ENCODE measurements around the gene KRT33B. TPM values are rescaled to one million over a fixed set of nuclear protein-coding genes. Genes with fewer than 3 reads are reported as not detected.

The KRT33B gene
- total RNA-seq (not detected), polyA plus RNA-seq (not detected)
- long read RNA-seq, donor 1 = 0 reads
- long read RNA-seq, donor 2 = 0 reads
- long read RNA-seq, donor 3 = 0 reads
- long read RNA-seq, donor 4 = 0 reads
- long read RNA-seq, donor 5 = 0 reads

GRCh38 chr17:41369713-41370112 is at the start of gene KRT33B:
Gene KRT33B (minus strand): TSS chr17:41369813. CDS start chr17:41369750, 63 bp downstream.
- WGBS, 2 donors = 100% methylated on average over 1 of the region's 1 CpG
- DNase-seq (no peak), ATAC-seq (ENCODE audit: insufficient read depth, low FRiP score) (no peak)
- H3K36me3 ChIP-seq (ENCODE audit: control insufficient read depth in 4 of 4, insufficient read depth in 4 of 4, low read length in 4 of 4) = no peaks in the 10 kb centered on the region
- no peak within 1 kb of the TSS for H3K4me3 ChIP-seq
- H3K27ac ChIP-seq (ENCODE audit: low read depth in 1 of 2, low read length in 1 of 2) = no peak within 1 kb of the TSS
- H3K27me3 ChIP-seq (ENCODE audit: control insufficient read depth in 3 of 3, insufficient read depth in 3 of 3, low read length in 2 of 3) = no peaks in the 10 kb centered on the region
- H3K9ac ChIP-seq (ENCODE audit: insufficient read depth in 1 of 2, low read length in 2 of 2) = no peak within 1 kb of the TSS
- no peaks in the 10 kb centered on the region for H3K4me1 ChIP-seq (ENCODE audit: control insufficient read depth in 5 of 5, insufficient read depth in 5 of 5, low read length in 5 of 5)
- no peak for TF ChIP-seq CTCF (IDR thresholded peaks at IDR 0.05; ENCODE audit: control extremely low read depth, extremely low read depth)
- no peaks in the 10 kb centered on the region for H3K9me3 ChIP-seq (ENCODE audit: control insufficient read depth in 4 of 4, insufficient read depth in 3 of 4, low read length in 3 of 4)

GRCh38 chr17:41418116-41418860 is 48.7 kb upstream of the KRT33B start:
- H3K4me3 ChIP-seq = no peak overlapping the region

GRCh38 chr17:41417576-41418015 is 48.0 kb upstream of the KRT33B start:
- Histone ChIP-seq H3K27ac (ENCODE audit: low read depth in 1 of 2, low read length in 1 of 2) (no peak overlapping the region), H3K4me1 (ENCODE audit: control insufficient read depth in 5 of 5, insufficient read depth in 5 of 5, low read length in 5 of 5) (peaks cover 0 to 1% (median 0%) of the 10 kb centered on the region in 5 donors), H3K9me3 (ENCODE audit: control insufficient read depth in 4 of 4, insufficient read depth in 3 of 4, low read length in 3 of 4) (peaks cover 0 to 1% (median 0%) of the 10 kb centered on the region in 4 donors), H3K27me3 (ENCODE audit: control insufficient read depth in 3 of 3, insufficient read depth in 3 of 3, low read length in 2 of 3) (no peaks in the 10 kb centered on the region), H3K36me3 (ENCODE audit: control insufficient read depth in 4 of 4, insufficient read depth in 4 of 4, low read length in 4 of 4) (no peaks in the 10 kb centered on the region), H3K9ac (ENCODE audit: insufficient read depth in 1 of 2, low read length in 2 of 2) (no peak overlapping the region), H3K4me3 (no peak overlapping the region)
- WGBS, 2 donors = 45 to 46% methylated on average over 4 of the region's 4 CpGs
- TF ChIP-seq CTCF (IDR thresholded peaks at IDR 0.05; ENCODE audit: control extremely low read depth, extremely low read depth) = no peak
- ATAC-seq (ENCODE audit: insufficient read depth, low FRiP score) (no peak), DNase-seq (no peak)

More at GRCh38 chr17:41418116-41418860, 48.7 kb upstream of the KRT33B start:
- Histone ChIP-seq H3K27ac (ENCODE audit: low read depth in 1 of 2, low read length in 1 of 2) (no peak overlapping the region), H3K9me3 (ENCODE audit: control insufficient read depth in 4 of 4, insufficient read depth in 3 of 4, low read length in 3 of 4) (peaks cover 0 to 1% (median 0%) of the 10 kb centered on the region in 4 donors), H3K27me3 (ENCODE audit: control insufficient read depth in 3 of 3, insufficient read depth in 3 of 3, low read length in 2 of 3) (no peaks in the 10 kb centered on the region), H3K9ac (ENCODE audit: insufficient read depth in 1 of 2, low read length in 2 of 2) (no peak overlapping the region), H3K4me1 (ENCODE audit: control insufficient read depth in 5 of 5, insufficient read depth in 5 of 5, low read length in 5 of 5) (peaks cover 0 to 1% (median 0%) of the 10 kb centered on the region in 5 donors), H3K36me3 (ENCODE audit: control insufficient read depth in 4 of 4, insufficient read depth in 4 of 4, low read length in 4 of 4) (no peaks in the 10 kb centered on the region)
- ATAC-seq (ENCODE audit: insufficient read depth, low FRiP score) (no peak), DNase-seq (no peak)
- TF ChIP-seq CTCF (IDR thresholded peaks at IDR 0.05; ENCODE audit: control extremely low read depth, extremely low read depth) = no peak
- WGBS, 2 donors = 87 to 91% methylated on average over 7 of the region's 7 CpGs

Measured in lung (tissue), 16 donors.